ENCODE data around the gene CCL2.
A peak's percentile ranks its signal among the peaks of the same experiment; 100 is the strongest.

Gene CCL2

DNA sequence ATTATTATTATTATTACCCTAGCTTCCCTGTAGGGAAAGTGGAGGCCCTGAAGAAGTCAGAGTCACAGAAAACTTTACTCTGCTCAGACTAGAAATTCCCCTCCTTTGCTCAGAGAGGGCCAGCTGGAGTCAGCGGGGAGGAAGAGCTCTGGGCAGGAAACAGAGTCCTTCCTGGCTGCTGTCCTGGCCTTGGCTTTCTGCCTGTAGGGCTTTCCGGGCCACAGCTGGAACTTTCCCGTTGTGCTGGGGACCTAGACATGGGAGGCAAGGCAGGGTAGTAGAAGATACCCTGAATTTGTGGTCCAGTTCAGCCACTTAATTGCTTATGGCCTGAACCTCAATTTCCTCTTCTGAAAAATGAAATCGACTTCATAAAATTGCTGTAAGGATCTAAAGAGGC, 14.0 kb upstream of the CCL2 start:
- peak; percentile 65 for DNase-seq (ENCODE audit: low spot score)

DNA sequence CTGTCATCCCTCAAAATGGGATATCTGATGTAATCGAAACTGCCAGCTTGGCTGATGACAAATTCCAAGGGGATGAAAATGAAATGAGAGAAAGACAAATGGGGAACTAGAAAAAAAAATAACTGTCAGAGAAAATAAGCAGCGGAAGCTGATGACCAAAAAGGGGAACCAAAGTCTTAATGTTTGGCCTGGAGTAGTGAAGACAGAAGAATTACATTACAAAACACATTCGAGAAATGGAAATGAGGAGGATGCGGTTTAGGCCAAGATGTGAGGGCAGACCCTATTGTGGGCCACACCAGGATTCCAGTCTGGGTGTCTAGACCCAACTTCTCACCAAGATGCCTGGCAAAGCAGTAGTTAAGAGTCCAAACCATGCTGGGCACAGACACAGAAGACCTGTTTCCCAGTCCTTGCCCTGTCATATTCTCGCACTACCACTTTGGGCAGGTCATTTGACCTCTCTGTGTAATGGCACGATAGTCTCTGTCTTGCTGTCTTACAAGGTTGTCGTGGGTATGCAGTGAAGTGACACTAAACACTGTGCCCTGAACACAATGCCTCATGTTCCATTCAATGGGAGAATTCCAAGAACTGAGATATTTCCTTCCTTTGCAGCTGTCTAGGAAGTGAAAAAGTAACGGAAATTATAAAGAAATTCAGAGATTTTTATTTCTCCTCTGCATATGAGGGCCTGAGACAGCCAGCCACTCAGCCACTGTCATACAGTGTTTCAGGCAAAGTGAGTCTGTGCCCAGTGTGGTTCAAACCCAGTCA, 12.3 kb upstream of the CCL2 start:
- DNase-seq (ENCODE audit: low spot score) = no peak

DNA sequence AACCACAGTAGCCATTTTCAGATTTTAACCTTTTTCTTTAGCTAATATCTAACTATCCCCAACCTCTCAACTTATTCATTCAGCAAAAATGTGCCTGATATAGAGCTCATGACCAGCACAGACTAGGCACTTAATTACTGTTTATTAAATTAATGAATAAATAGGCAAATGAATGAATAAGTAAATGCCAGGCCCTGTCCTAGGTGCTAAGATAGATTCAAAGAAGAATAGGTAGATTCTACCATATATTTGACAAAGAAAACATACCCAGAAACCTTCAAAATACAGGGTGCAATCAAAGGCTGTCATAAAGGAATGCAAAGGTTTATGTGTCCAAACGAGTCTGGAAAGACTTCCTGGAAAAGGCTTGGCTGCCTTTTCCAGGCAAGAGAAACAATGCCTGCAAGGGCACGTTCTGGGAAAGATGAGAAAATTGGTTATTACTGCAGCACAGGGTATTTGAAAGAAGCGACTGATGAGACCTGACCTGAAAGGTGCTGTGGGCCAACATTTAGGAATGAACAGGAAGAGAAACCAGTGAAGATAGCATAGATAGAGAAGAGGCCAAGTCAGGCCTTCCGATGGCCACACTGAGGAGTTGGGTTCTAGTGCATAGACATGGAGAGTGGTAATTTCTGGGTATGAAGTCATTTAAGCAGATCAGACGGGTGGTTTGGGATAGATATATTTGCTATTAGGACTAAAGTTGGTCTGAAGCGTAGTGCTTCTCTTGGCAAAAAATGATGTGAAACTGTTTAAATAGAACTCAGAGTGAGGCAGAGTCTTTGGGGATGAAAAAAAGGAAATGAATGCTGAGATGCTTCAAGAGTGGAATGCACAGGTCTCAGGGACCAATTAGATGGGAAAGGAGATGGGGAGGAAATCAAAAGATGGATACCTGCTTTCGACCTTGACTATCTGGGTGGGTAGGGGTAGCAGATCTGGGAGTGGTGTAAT, 11.4 kb upstream of the CCL2 start:
- no peak for DNase-seq (ENCODE audit: low spot score)

DNA sequence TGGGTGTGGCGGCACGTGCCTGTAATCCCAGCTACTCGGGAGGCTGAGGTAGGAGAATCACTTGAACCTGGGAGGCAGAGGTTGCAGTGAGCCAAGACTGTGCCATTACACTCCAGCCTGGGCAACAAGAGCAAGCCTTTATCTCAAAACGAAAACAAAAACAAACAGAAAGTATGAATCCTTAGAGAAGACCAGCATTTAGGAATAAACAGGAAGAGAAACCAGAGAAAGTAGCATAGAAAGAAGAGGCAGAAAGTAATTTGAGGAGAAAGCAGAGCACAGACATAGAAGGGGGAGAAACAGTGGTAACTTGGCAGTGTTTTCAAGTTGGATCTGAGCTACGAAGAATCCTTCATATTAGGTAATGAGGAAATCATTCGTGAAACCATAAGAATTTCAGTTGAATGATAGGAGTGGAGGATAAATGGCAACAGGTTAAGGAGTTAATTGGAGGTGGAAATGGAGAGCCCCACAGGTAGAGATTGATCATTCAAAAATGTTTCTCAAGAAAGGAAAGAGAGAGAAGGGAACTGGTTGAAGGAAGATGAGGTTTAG, 9.7 kb upstream of the CCL2 start:
- no peak for DNase-seq (ENCODE audit: low spot score)

DNA sequence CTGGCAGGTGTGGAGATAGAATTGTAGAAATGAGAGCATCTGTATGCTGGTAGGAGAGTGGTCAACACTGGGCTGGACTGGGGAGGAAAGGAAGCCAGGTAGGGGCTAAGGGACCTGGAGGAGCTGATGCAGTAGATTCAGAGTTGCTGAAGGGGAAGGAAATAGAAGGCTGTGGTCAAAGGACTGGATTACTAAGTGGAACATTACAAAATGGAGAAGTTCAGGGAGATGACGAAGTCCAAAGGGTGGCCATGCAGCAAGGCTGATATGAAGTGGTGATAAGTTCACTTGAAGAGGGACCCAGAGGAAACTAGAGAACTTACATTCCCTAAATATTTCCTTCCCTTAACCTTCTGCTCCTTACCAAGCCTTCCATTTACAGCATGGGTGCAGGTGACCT, 8.6 kb upstream of the CCL2 start:
- peak; percentile 68 for DNase-seq (ENCODE audit: low spot score)

DNA sequence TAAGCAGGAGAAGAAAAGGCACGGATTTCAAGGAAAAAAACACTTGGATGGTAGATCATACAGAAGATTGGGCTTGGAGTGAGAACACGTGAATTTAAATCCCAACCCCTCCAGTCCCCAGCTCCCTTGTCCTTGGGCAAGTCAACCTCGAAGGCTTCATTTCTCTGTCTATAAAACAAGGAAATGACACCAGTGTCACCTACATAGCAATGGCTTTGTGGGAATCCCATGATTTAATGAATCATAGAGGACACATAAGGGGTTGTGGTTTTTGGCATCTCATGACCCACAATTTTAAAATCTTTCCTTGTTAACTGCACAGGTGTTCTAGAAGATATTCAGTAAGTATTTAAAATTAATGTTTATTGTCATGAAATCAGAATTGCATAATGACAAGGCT, 8.2 kb upstream of the CCL2 start:
- DNase-seq (ENCODE audit: low spot score) = no peak

DNA sequence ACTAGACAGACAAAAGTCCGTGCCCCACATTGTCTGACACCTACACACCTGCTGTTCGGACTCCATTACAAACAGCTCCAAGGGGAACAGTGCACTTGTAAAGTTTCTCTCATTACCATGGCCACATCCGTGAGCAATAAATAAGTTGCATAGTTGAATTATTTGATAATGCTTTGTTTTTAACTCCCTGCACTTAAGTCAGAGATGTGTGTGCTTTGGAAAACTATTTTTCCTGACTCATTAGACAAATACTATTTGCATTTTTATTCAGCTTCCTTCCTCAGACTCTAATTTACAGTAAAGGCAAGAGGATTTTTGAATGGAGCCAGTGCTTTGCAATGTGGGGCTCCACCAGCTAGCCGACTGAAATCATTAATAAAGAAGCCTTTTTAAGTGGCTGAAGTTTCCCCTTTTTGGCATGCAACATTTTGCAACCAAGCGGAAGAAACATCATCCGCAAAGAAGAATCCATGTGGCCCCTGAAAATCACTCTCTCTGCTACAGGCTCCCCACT, 6.5 kb upstream of the CCL2 start:
- DNase-seq (ENCODE audit: low spot score) = no peak

DNA sequence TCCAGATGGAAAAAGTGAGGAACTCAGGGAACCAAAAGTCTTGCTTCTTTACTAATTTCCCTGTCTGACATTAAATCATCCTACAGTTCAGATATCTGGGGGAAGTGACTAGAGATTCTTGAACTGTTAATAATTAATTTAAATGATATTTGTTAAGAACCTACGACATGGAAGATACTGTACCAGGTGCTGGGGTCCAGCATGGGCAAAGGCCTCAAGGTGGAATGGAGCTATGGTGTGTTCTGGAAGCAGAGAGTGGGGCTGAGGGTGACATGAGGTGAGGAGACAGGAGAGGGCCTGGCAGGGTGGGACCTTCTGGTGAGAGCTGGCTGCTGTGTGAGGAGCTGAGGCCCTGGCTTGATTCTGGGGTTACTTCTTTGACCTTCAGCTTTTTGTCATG, 6.0 kb upstream of the CCL2 start:
- no peak for DNase-seq (ENCODE audit: low spot score)

DNA sequence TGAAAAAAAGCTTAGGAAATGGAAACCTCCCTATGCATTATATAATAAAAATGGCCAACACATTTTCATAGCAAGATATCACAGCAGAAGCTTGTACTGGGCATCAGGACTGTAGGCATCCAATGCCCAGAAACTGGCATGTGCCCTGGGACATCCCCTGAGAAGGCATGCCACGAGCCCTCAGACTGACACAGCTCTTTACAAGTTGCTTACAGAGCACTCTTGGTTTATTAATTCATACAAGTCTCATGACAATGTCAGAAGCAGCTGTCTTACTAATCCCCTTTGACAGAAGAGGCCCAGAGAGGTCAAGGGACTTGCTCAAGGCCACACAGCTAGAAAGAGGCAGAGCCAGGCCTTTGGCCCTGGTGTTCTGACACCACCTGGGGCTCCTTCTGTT, 5.6 kb upstream of the CCL2 start:
- no peak for DNase-seq (ENCODE audit: low spot score)

DNA sequence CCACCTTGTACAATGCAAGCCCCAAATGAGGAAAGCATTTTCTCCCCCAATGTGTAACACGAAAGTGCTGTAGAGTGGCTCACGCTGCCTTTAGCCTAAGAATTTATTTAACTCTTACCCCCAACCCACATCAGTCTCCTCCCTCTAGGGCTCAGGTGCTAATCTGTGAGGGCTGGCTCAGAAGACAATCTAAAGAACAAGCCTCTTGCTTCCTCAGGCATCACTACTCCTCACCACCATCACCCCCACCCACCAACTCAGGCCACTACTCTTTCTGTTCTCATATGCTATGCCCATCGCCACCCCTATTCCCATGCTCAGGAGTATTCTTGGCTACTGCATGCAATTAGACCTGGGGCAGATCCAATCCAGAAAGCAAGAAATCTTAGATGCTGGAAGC, 3.9 kb upstream of the CCL2 start:
- DNase-seq (ENCODE audit: low spot score) = no peak

DNA sequence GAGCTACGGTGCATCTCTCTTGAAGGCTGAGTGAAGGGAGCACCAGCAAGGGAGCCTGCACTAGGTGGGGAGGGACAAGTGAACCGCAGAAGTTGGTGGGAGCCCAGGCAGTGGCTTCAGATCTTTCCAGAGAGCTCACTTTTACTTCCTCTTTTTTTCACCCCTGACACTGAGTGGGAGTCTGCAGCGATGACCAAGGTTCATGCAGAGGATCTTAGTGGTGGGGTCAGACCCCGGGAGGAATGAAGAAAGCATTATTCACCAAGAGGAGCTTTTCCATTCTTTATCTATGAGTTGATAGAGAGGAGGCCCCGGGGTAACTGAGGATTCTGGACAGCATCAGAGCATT, 3.0 kb upstream of the CCL2 start:
- DNase-seq (ENCODE audit: low spot score) = peak; percentile 52

DNA sequence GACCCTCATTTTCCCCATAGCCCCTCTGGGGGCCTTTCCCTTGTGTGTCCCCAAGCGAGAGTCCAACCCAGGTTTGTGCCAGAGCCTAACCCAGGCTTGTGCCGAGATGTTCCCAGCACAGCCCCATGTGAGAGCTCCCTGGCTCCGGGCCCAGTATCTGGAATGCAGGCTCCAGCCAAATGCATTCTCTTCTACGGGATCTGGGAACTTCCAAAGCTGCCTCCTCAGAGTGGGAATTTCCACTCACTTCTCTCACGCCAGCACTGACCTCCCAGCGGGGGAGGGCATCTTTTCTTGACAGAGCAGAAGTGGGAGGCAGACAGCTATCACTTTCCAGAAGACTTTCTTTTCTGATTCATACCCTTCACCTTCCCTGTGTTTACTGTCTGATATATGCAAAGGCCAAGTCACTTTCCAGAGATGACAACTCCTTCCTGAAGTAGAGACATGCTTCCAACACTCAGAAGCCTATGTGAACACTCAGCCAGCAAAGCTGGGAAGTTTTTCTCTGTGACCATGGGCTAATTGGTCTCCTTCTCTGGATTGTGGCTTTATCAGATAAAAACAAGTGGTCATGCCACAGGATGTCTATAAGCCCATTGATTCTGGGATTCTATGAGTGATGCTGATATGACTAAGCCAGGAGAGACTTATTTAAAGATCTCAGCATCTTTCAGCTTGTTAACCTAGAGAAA, 2.5 kb upstream of the CCL2 start:
- DNase-seq (ENCODE audit: low spot score) = peak; percentile 76

DNA sequence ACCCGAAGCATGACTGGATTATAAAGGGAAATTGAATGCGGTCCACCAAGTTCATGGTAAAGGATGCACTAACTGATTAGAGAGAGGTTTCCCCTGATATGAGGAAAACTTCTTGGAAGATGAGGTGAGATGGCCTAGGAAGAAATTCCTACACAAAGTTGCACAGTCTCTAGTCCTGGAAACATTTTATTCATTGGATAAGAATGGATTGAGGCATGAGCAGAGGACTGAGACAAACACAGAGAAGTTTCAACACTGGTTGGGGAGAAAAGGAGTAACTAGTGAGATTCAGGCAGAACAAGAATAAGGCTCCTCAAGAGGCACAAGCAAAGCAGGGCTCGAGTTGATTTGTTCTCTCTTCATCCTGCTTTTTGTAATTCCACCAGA, 2.0 kb upstream of the CCL2 start:
- no peak for DNase-seq (ENCODE audit: low spot score)

DNA sequence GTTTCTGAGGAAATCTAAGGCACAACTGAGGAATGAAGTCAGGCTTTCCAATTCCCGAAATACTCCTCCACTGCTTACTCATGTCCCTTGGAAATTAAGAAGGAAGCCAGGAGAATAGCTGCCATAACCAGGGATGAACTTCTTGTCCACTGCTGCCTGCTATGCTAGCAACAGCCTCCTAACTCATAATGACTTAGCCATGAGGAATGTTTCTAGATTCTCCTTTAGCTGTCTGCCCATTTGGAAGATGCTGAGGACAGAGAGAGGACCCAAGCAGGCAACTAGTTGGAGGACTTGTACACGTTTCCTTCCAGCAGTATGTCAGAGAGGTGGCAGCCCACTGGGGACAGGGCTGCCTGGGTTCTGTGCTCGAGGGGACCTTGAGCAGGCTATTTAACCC, 939 bp upstream of the CCL2 start:
- DNase-seq (ENCODE audit: low spot score) = no peak

DNA sequence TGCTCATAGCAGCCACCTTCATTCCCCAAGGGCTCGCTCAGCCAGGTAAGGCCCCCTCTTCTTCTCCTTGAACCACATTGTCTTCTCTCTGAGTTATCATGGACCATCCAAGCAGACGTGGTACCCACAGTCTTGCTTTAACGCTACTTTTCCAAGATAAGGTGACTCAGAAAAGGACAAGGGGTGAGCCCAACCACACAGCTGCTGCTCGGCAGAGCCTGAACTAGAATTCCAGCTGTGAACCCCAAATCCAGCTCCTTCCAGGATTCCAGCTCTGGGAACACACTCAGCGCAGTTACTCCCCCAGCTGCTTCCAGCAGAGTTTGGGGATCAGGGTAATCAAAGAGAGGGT, 272 bp downstream of the CCL2 start:
- DNase-seq (ENCODE audit: low spot score) = no peak

DNA sequence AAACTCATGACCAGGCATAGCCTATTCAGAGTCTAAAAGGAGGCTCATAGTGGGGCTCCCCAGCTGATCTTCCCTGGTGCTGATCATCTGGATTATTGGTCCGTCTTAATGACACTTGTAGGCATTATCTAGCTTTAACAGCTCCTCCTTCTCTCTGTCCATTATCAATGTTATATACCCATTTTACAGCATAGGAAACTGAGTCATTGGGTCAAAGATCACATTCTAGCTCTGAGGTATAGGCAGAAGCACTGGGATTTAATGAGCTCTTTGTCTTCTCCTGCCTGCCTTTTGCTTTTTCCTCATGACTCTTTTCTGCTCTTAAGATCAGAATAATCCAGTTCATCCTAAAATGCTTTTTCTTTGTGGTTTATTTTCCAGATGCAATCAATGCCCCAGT, 756 bp downstream of the CCL2 start:
- no peak for DNase-seq (ENCODE audit: low spot score)

DNA sequence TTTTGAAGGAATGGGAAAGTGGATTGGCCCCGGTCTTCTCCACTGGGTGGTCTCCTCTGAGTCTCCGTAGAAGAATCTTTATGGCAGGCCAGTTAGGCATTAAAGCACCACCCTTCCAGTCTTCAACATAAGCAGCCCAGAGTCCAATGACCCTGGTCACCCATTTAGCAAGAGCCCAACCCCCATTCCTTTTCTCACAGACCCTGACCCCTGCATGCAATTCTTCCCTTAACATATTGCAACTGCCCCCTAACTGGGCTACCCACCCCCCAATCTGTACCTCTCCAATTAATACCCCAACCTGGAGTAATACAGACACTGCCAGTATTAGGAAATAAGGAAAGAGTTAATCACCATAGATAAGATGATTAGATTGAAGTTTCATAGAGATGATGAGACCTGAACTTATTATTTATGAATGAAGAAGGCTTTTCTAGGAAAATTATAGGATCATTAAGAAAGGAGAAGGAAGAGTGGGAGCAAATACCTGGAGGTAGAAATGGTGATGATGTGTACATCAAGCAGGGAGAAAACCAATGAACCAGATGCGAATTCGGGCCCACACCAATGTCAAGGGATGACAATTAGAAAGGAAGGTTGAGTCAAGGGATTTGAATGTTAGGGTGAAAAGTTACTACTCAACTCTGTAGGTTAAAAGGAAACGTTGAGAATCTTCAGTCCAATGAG, 2.4 kb downstream of the CCL2 start:
- no peak for DNase-seq (ENCODE audit: low spot score)

DNA sequence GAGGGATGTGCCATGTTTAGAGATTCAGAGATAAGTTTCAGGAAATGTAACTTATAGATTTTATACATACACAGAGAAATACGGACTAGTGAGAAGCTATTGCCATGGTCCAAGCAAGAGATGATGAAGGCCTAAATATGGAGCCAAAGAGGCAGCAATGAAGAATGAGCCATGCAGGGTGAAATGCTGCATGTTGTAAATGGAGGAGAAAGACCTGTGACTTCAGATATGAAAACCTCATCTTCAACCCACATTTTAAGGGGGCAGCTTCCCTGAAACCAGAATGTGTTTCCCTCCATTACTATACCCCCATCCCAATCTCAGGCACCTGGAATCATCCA, 2.9 kb downstream of the CCL2 start:
- DNase-seq (ENCODE audit: low spot score) = no peak

DNA sequence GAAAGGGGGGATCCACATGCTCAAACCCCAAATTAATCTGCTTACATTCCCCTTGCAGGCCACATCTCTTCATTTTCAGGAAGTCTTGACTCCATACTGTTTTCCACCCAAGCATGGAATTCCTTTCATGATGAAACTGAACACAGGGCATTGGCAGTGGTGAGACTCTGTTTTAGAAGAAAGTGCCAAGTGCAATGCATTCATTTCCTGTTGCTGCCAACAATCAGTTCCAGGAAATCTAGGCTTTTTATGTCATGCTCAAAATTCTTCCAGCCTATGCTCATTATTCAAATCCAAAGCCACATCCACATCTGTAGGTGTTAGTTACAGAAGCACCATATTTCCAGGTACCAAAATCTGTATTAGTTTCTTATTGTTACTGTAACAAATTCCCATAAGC, 4.1 kb downstream of the CCL2 start:
- DNase-seq (ENCODE audit: low spot score) = no peak

DNA sequence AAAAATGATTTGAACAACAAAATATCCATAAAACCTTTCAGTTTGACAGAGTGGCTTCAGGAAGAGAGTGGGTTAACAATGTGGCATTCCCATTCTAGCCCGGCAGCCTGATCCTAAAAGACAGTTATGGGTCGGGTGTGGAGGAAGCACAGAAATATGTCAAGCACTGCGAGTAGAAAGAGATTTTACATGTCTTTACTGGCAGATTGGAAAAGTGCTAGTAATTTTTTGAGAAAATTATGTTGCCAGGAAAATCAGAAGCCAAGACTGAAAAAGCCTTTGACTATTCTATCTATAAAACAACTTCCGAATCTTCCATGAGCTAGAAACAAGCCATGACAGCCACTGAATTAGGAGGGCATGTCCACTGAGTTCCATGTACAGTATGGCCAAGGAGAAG, 5.8 kb downstream of the CCL2 start:
- DNase-seq (ENCODE audit: low spot score) = no peak

DNA sequence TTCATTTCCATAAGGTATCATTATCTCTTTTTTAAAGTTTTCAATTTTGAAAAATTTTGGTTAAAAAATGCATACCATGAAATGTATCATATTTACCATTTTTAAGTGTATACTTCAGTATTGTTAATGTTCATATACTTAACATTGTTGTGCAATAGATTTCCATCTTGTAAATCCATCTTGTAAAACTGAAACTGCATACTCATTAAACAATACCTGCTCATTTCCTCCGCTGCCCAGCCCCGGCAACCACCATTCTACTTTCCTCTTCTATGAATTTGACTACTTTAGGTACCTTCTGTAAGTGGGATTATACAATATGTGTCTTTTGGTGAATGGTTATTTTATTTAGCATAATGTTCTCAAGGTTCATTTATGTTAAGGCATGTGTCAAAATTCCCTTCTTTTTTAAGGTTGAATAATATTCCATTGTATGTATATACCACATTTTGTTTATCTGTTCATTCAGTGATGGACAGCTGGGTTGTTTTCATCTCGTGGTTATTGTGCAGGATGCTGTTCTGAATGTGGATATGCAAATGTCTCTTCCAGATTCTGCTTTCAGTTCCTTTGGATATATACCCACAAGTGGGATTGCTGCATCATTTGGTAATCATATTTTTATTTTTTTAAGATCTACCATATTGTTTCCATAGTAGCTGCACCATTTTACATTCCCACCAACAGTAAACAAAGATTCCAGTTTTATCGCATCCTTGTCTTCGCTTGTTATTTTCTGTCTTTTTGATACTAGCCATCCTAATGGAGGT, 6.7 kb downstream of the CCL2 start:
- no peak for DNase-seq (ENCODE audit: low spot score)

Measured in Ammon's horn (tissue), 1 donor.